A549 (cell line): ENCODE measurements around the gene CCDC188. TPM values are rescaled to one million over a fixed set of nuclear protein-coding genes. Genes with fewer than 3 reads are reported as not detected.

Source experiments
- ATAC-seq, 2 experiments: fragments of 200-7000 bp in 1 of 2; fragments of >200 bp in 1 of 2; cut with Nextera tagmentation in 1 of 2; cut with Tn5 transposase in 1 of 2; 3 replicates each; pipeline versions ENCODE4 v1.8.0 to v1.9.1; 2018 to 2020; ENCODE audit warnings: mild to moderate bottlenecking in 1 of 2, moderate library complexity in 1 of 2
- CTCF ChIA-PET: fragments of 300-600 bp; sonication (Branson Sonifier 250); formaldehyde crosslinking; extraction: SDS; loops from one replicate; lab custom pipeline; 2021; ENCODE audit warnings: antibody characterized with exemption, inconsistent platforms; lab: Yijun Ruan, JAX
- POLR2A ChIA-PET: fragments of 350-600 bp; formaldehyde crosslinking; extraction: SDS; loops from one replicate; lab custom pipeline; 2021; ENCODE audit warnings: antibody characterized with exemption, inconsistent platforms; lab: Yijun Ruan, JAX
- DNase-seq, 2 experiments: peaks; one replicate each; pipeline versions ENCODE4 v3.0.0 to v3.0.0-alpha.2; 2011 to 2016; ENCODE audit warnings: low read depth in 1 of 2, low spot score in 1 of 2
- FAIRE-seq: peaks from 2 replicates; lab custom pipeline; 2011; peaks lifted over from hg19 to GRCh38; lab: Jason Lieb, UNC
- H3K27ac ChIP-seq, 2 experiments: fragments of >200 bp; sonication (Bioruptor Twin); formaldehyde crosslinking; 3 replicates each; pipeline ENCODE4 v1.5.1; 2016 to 2017
- H3K4me1 ChIP-seq: fragments of >200 bp; sonication (Bioruptor Twin); formaldehyde crosslinking; 3 replicates; pipeline ENCODE4 v1.6.1; 2016
- H3K4me2 ChIP-seq: fragments of >200 bp; sonication (Bioruptor Twin); formaldehyde crosslinking; 3 replicates; pipeline ENCODE4 v1.6.1; 2016
- H3K4me3 ChIP-seq: fragments of >200 bp; sonication (Bioruptor Twin); formaldehyde crosslinking; 3 replicates; pipeline ENCODE4 v1.5.1; 2016
- H3K9me3 ChIP-seq: fragments of >200 bp; sonication (Bioruptor Twin); formaldehyde crosslinking; 3 replicates; pipeline ENCODE4 v1.6.1; 2016
- BCL3 ChIP-seq: fragments of >200 bp; sonication (Bioruptor Twin); formaldehyde crosslinking; IDR thresholded peaks from 3 replicates; pipeline ENCODE4 v1.6.1; 2016
- BHLHE40 ChIP-seq: IDR thresholded peaks from 2 replicates; pipeline ENCODE4 v1.6.1; 2012; ENCODE audit warnings: low read depth, low read length, inconsistent platforms
- CBX8 ChIP-seq: fragments of 200-600 bp; sonication (generic); IDR thresholded peaks from 2 replicates; pipeline ENCODE4 v1.6.1; 2016
- CHD4 ChIP-seq: fragments of 200-600 bp; sonication (generic); IDR thresholded peaks from 2 replicates; pipeline ENCODE4 v1.6.1; 2016; ENCODE audit warnings: antibody characterized with exemption, mild to moderate bottlenecking, borderline replicate concordance
- EHF ChIP-seq: fragments of 250-450 bp; sonication (Bioruptor Pico); IDR thresholded peaks from 2 replicates; pipeline ENCODE4 v1.5.0; 2020; ENCODE audit warnings: mild to moderate bottlenecking
- FOSL2 ChIP-seq, 2 experiments: fragments of 450-650 bp in 1 of 2; fragments of >200 bp in 1 of 2; sonication (Bioruptor Twin) in 1 of 2; formaldehyde crosslinking; IDR thresholded peaks; 2 replicates each; pipeline versions ENCODE4 v1.5.0 to v1.6.1; 2016 to 2020; ENCODE audit warnings: mild to moderate bottlenecking in 1 of 2, moderate library complexity in 1 of 2
- GATA3 ChIP-seq: IDR thresholded peaks from 2 replicates; pipeline ENCODE4 v1.6.1; 2012; ENCODE audit warnings: borderline replicate concordance
- HDAC2 ChIP-seq: fragments of 200-600 bp; sonication (generic); IDR thresholded peaks from 2 replicates; pipeline ENCODE4 v1.6.1; 2016
- HEYL ChIP-seq: fragments of 250-450 bp; sonication (Bioruptor Pico); IDR thresholded peaks from 2 replicates; pipeline ENCODE4 v1.8.0; 2021; ENCODE audit warnings: mild to moderate bottlenecking, moderate library complexity
- HOXA7 ChIP-seq: fragments of 250-450 bp; sonication (Bioruptor Pico); IDR thresholded peaks from 2 replicates; pipeline ENCODE4 v1.5.0; 2020; ENCODE audit warnings: mild to moderate bottlenecking, moderate library complexity
- HOXB5 ChIP-seq: fragments of 250-450 bp; sonication (Bioruptor Pico); IDR thresholded peaks from 2 replicates; pipeline ENCODE4 v1.5.0; 2020; ENCODE audit warnings: mild to moderate bottlenecking, moderate library complexity
- JUNB ChIP-seq: fragments of >200 bp; sonication (Bioruptor Twin); formaldehyde crosslinking; IDR thresholded peaks from 2 replicates; pipeline ENCODE4 v1.6.1; 2016
- NPAS2 ChIP-seq: fragments of 250-450 bp; sonication (Bioruptor Pico); IDR thresholded peaks from 2 replicates; pipeline ENCODE4 v1.8.0; 2022; ENCODE audit warnings: mild to moderate bottlenecking, moderate library complexity, borderline replicate concordance
- NR3C1 ChIP-seq: fragments of >200 bp; sonication (Bioruptor Twin); formaldehyde crosslinking; IDR thresholded peaks from 3 replicates; pipeline ENCODE4 v1.6.1; 2017
- PBX3 ChIP-seq: IDR thresholded peaks from 2 replicates; pipeline ENCODE4 v1.6.1; 2012
- RARB ChIP-seq: fragments of 250-450 bp; sonication (Bioruptor Pico); IDR thresholded peaks from 2 replicates; pipeline ENCODE4 v1.8.0; 2021; ENCODE audit warnings: mild to moderate bottlenecking, moderate library complexity
- RFX5 ChIP-seq: fragments of 450-650 bp; IDR thresholded peaks from 2 replicates; pipeline ENCODE4 v1.7.1; 2014; ENCODE audit warnings: antibody characterized with exemption, mild to moderate bottlenecking, moderate library complexity
- ZC3H11A ChIP-seq: fragments of 450-650 bp; IDR thresholded peaks from 2 replicates; pipeline ENCODE4 v1.6.1; 2014; ENCODE audit warnings: antibody characterized with exemption, mild to moderate bottlenecking
- ZFP36 ChIP-seq: fragments of 450-650 bp; IDR thresholded peaks from 2 replicates; pipeline ENCODE4 v1.6.1; 2014; ENCODE audit warnings: borderline replicate concordance; ENCODE audit not compliant: partially characterized antibody
- ZSCAN20 ChIP-seq: fragments of 250-450 bp; sonication (Bioruptor Pico); IDR thresholded peaks from 2 replicates; pipeline ENCODE4 v1.8.0; 2022; ENCODE audit warnings: mild to moderate bottlenecking, moderate library complexity
- WGBS: methylation state at CpG from one replicate; pipeline ENCODE4 v1.1.6; 2017; ENCODE audit errors: missing lambda C conversion rate; 5-methylcytosine and 5-hydroxymethylcytosine counted together
- polyA plus RNA-seq, 4 experiments: library from polyadenylated mRNA; depleted of rRNA in 3 of 4; stranded (reverse); fragments of >200 nt; fragmentation: RNase III in 1 of 4; extraction: RNeasy Plus Mini Kit Qiagen cat#74134 plus additional on column Dnase treatment in 1 of 4; gene quantifications; 2 replicates in 3 of 4; 3 replicates in 1 of 4; pipeline ENCODE4 v1.2.3, GENCODE V29; 2011 to 2017
- TF ChIP-seq, protein P1 (sequence below): IDR thresholded peaks from 2 replicates; pipeline ENCODE4 v1.6.1; 2012; ENCODE audit warnings: low read depth, borderline replicate concordance
- TF ChIP-seq, protein P2 (sequence below): fragments of >200 bp; sonication (Bioruptor Twin); formaldehyde crosslinking; IDR thresholded peaks from 2 replicates; pipeline ENCODE4 v1.6.1; 2016

CCDC188 gene
- polyA plus RNA-seq, 2 of the 4 experiments (the other 2 are of a cell fraction): not detected

GRCh38 chr22:20159076-20159475 lies 8.2 kb upstream of the CCDC188 start:
- no peak overlapping the region for H3K27ac ChIP-seq
- no peaks in the 10 kb centered on the region for H3K4me1 ChIP-seq
- CTCF ChIA-PET: interaction anchor here (1.3 to 2.3 kb wide), 2 partner anchors 80 to 126 kb away, joined by 3 to 15 read pairs; no protein-coding TSS in a partner anchor
- POLR2A ChIA-PET: no interaction called here
- H3K4me2 ChIP-seq: no peak overlapping the region
- no peak overlapping the region for H3K4me3 ChIP-seq
- DNase-seq: no peak
- 100% methylated on average over 1 of the region's 9 CpGs for WGBS
- no peak for FAIRE-seq
- TF ChIP-seq BHLHE40: no peak
- no peak for TF ChIP-seq RFX5
- TF ChIP-seq, protein P1, sequence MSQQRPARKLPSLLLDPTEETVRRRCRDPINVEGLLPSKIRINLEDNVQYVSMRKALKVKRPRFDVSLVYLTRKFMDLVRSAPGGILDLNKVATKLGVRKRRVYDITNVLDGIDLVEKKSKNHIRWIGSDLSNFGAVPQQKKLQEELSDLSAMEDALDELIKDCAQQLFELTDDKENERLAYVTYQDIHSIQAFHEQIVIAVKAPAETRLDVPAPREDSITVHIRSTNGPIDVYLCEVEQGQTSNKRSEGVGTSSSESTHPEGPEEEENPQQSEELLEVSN: no peak
- no peak for TF ChIP-seq HDAC2
- no peaks in the 10 kb centered on the region for H3K9me3 ChIP-seq
- 0 out of 6 replicates have a peak, but pooled peaks of 1 of the 2 experiments have one; percentile 17 for ATAC-seq

DNA sequence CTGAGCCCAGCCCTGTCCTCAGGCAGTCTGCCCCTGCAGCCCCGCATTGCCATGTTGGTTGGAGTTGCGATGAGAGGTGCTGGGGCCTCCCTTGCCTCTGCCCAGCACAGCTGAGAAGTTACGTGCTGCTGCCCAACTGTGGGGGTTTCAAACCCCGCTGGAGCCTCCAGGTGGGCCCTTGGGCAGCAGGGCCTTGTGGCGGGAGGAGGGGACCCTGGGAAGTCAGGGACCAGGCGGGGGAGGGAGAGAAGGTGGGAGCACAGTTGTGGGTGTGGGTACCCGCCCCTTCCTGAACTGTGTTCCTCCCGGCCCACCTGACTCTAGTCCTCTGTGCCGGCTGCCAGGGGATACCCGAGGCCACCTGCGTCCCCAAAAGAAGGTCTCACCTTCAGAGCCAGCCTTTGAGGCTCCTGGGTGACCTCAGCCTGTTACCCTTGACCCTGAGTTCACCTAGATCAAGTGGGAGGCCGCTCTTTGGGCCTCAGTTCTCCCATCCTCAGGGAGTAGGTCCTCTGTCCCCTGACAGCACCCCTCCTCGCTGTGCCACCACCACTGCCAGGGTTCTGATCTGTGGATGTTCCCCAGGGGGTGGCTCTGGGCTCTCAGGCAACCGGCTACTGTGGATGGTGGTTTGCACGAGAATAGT lies 7.7 kb upstream of the CCDC188 start:
- 66% methylated on average over 4 of the region's 15 CpGs for WGBS
- CTCF ChIA-PET: interaction anchor here (2.3 kb wide), 1 partner anchor 127 kb away, joined by 15 read pairs; no protein-coding TSS in a partner anchor
- Histone ChIP-seq H3K4me3 (no peak overlapping the region), H3K27ac (no peak overlapping the region), H3K4me1 (no peaks in the 10 kb centered on the region), H3K4me2 (no peak overlapping the region)
- DNase-seq: no peak
- POLR2A ChIA-PET: no interaction called here
- no peak for FAIRE-seq
- no peak for TF ChIP-seq PBX3
- TF ChIP-seq NR3C1: no peak
- no peak for TF ChIP-seq GATA3
- TF ChIP-seq CBX8: no peak
- TF ChIP-seq, all 56 proteins: peak for 0
- no peaks in the 10 kb centered on the region for H3K9me3 ChIP-seq
- no peak for ATAC-seq

DNA sequence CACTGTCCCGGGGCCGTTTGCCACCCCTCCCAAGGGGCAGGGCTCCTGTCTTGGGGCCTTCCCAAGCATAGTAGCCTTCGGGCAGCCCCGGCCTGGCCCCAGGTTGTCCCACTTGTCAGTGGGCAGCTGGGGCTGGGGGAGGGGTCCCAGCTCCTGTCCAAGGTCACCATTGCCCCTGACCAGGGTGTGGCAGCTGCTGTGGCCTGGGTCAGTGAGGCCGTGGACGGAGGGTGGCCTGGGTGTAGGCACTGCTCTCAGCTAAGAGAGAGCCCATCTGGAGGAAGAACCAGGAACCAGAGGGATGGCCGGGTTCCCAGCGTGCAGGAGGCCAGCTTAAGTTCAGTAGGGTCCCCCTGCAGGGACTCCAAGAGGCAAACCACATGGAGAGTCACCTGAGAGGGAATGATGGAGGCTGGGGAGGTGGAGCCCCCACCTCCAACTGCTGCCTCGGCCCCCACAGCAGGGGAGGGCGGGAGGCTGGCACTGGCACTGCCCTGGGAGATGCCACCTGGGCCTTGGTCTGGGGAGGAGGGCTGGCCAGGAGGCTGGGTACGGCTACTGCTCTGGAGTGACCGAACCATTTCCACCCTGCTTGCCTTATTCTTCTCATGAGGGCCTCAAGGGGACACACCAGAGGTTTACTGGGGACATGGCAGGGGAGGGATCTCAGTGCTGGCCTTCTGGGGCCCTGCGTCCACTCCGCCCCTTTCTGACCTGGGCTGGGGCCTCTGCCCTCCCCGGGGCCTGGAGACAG lies 6.8 kb upstream of the CCDC188 start:
- Histone ChIP-seq H3K4me3 (no peak overlapping the region), H3K4me2 (no peak overlapping the region), H3K4me1 (no peaks in the 10 kb centered on the region), H3K27ac (no peak overlapping the region), H3K9me3 (no peaks in the 10 kb centered on the region)
- DNase-seq: no peak
- CTCF ChIA-PET: interaction anchor here (0.6 to 7.1 kb wide), 29 partner anchors 9 to 291 kb away, joined by 3 to 92 read pairs (median 4); no protein-coding TSS in a partner anchor
- POLR2A ChIA-PET: interaction anchor here (0.6 kb wide), 1 partner anchor 261 kb away, joined by 3 read pairs; no protein-coding TSS in a partner anchor
- FAIRE-seq: no peak
- TF ChIP-seq JUNB (no peak), PBX3 (no peak), RARB (CRISPR knock-in tag) (no peak), ZSCAN20 (CRISPR knock-in tag) (no peak), NPAS2 (no peak), HDAC2 (no peak), CBX8 (no peak), CHD4 (no peak), HOXB5 (CRISPR knock-in tag) (no peak), RFX5 (no peak), ZFP36 (no peak), HOXA7 (CRISPR knock-in tag) (no peak), ZC3H11A (no peak), EHF (no peak), BCL3 (no peak), FOSL2 (IDR thresholded peaks at IDR 0.05) (no peak), FOSL2 (CRISPR knock-in tag; IDR thresholded peaks at IDR 0.05) (no peak), HEYL (CRISPR knock-in tag) (no peak), BHLHE40 (no peak)
- TF ChIP-seq, protein P2, sequence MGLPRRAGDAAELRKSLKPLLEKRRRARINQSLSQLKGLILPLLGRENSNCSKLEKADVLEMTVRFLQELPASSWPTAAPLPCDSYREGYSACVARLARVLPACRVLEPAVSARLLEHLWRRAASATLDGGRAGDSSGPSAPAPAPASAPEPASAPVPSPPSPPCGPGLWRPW: no peak
- TF ChIP-seq, protein P1: no peak
- no peak; a peak in 1 of 6 replicates for ATAC-seq
- 95% methylated on average over 4 of the region's 15 CpGs for WGBS
